Measurements from ENCODE around the gene SPAG17.

DNA sequence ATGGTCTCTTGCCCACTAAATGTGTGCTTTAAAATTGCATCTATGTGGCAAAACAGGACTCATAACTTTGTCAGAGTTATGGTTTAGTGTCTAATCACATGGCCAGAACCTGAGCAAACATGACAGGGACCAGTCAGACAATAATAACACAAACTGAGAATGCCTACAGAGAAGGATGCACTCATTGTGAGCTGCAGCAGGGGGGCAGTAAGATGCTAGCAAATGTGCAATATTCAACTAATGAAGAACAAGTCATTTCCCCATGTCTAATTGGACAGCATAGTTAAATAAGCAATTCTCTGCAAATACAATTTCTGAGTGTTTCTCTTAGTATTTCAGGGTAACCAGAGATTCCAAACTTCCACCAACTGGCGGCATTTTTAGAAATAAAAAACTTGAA lies 30.8 kb downstream of the SPAG17 start:
- TF ChIP-seq POLR2A (IDR thresholded peaks at IDR 0.05): no peak
- TF ChIP-seq, protein P1, sequence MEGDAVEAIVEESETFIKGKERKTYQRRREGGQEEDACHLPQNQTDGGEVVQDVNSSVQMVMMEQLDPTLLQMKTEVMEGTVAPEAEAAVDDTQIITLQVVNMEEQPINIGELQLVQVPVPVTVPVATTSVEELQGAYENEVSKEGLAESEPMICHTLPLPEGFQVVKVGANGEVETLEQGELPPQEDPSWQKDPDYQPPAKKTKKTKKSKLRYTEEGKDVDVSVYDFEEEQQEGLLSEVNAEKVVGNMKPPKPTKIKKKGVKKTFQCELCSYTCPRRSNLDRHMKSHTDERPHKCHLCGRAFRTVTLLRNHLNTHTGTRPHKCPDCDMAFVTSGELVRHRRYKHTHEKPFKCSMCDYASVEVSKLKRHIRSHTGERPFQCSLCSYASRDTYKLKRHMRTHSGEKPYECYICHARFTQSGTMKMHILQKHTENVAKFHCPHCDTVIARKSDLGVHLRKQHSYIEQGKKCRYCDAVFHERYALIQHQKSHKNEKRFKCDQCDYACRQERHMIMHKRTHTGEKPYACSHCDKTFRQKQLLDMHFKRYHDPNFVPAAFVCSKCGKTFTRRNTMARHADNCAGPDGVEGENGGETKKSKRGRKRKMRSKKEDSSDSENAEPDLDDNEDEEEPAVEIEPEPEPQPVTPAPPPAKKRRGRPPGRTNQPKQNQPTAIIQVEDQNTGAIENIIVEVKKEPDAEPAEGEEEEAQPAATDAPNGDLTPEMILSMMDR (IDR thresholded peaks at IDR 0.05 in 4 of 5, conservative IDR thresholded peaks at IDR 0.05 in 1 of 5): peak; percentile 22 to 41 (median 26)

Measured in gastrocnemius medialis (tissue), 4 donors.